IMR-90 (cell line): Measurements from ENCODE around the gene FRAS1. TPM values are rescaled to one million over a fixed set of nuclear protein-coding genes. Genes with fewer than 3 reads are reported as not detected.
"Not testable (repeated sequence)": the region's sequence is repeated elsewhere in the genome, so short reads cannot be mapped to it uniquely, and the experiment has no call there.

Experiments used
- ATAC-seq: fragments of 200-7000 bp; cut with Tn5 transposase; 2 replicates; pipeline ENCODE4 v1.9.1; 2020; ENCODE audit warnings: low read depth, mild to moderate bottlenecking, moderate library complexity
- BruUV-seq: library from RNA; stranded (reverse); fragments of 400-500 nt; replicated peaks from 2 replicates; lab custom pipeline; 2021; lab: Mats Ljungman, UMichigan
- CTCF ChIA-PET: fragments of 300-600 bp; formaldehyde crosslinking; extraction: SDS; loops from one replicate; lab custom pipeline; 2021; ENCODE audit warnings: antibody characterized with exemption; lab: Yijun Ruan, JAX
- POLR2A ChIA-PET: fragments of 300-600 bp; sonication (Branson Sonifier 250); formaldehyde crosslinking; loops from one replicate; lab custom pipeline; 2022; ENCODE audit warnings: antibody characterized with exemption; ENCODE audit not compliant: unreplicated experiment; lab: Charles Lee
- DNase-seq: peaks from one replicate; pipeline ENCODE4 v3.0.0; 2013
- H2AFZ ChIP-seq: replicated peaks from 2 replicates; pipeline ENCODE3; 2013; ENCODE audit warnings: low read length, mild to moderate bottlenecking; ENCODE audit not compliant: poor library complexity
- H2AK5ac ChIP-seq: 2 replicates; pipeline ENCODE4 v1.6.1; 2013; ENCODE audit warnings: low read depth, low read length, inconsistent platforms
- H2AK9ac ChIP-seq: replicated peaks from 2 replicates; pipeline ENCODE3; 2013; ENCODE audit warnings: mild to moderate bottlenecking, low read depth, low read length, moderate library complexity; ENCODE audit not compliant: poor library complexity
- H2BK120ac ChIP-seq: 2 replicates; pipeline ENCODE4 v1.6.1; 2013; ENCODE audit warnings: low read depth, low read length, inconsistent platforms
- H2BK15ac ChIP-seq: 3 replicates; pipeline ENCODE4 v1.6.1; 2013; ENCODE audit warnings: low read depth, low read length, inconsistent platforms
- H2BK20ac ChIP-seq: 2 replicates; pipeline ENCODE4 v1.6.1; 2013; ENCODE audit warnings: low read depth, mild to moderate bottlenecking, inconsistent platforms, low read length, moderate library complexity
- H2BK5ac ChIP-seq: 2 replicates; pipeline ENCODE4 v1.6.1; 2013; ENCODE audit warnings: mild to moderate bottlenecking, low read depth, low read length, inconsistent platforms; ENCODE audit not compliant: poor library complexity, severe bottlenecking
- H3K14ac ChIP-seq: replicated peaks from 2 replicates; pipeline ENCODE4 v1.6.1; 2013; ENCODE audit warnings: low read depth, low read length, inconsistent platforms
- H3K18ac ChIP-seq: 2 replicates; pipeline ENCODE4 v1.6.1; 2013; ENCODE audit warnings: low read depth, low read length, control low read depth
- H3K23ac ChIP-seq: 2 replicates; pipeline ENCODE4 v1.6.1; 2013; ENCODE audit warnings: low read depth, low read length, inconsistent platforms
- H3K27ac ChIP-seq: 2 replicates; pipeline ENCODE4 v1.5.1; 2013; ENCODE audit warnings: mild to moderate bottlenecking, control low read depth, low read length; ENCODE audit not compliant: insufficient read depth
- H3K27me3 ChIP-seq: 2 replicates; pipeline ENCODE4 v1.6.1; 2013; ENCODE audit warnings: low read length; ENCODE audit not compliant: control insufficient read depth, insufficient read depth
- H3K36me3 ChIP-seq: 2 replicates; pipeline ENCODE4 v1.6.1; 2013; ENCODE audit warnings: low read length, mixed read lengths; ENCODE audit not compliant: control insufficient read depth, insufficient read depth
- H3K4ac ChIP-seq: 2 replicates; pipeline ENCODE4 v1.6.1; 2013; ENCODE audit warnings: low read depth, low read length, inconsistent platforms
- H3K4me1 ChIP-seq: 2 replicates; pipeline ENCODE4 v1.6.1; 2013; ENCODE audit warnings: low read length, mixed read lengths; ENCODE audit not compliant: control insufficient read depth, insufficient read depth
- H3K4me2 ChIP-seq: 2 replicates; pipeline ENCODE4 v1.6.1; 2013; ENCODE audit warnings: low read depth, mild to moderate bottlenecking, control low read depth, low read length, moderate library complexity
- H3K4me3 ChIP-seq: 2 replicates; pipeline ENCODE4 v1.5.1; 2013; ENCODE audit warnings: low read depth, mild to moderate bottlenecking, control low read depth, low read length, moderate library complexity; ENCODE audit not compliant: insufficient read depth
- H3K56ac ChIP-seq: 2 replicates; pipeline ENCODE4 v1.6.1; 2013; ENCODE audit warnings: low read length, inconsistent platforms; ENCODE audit not compliant: insufficient read depth; ENCODE audit errors: extremely low read depth
- H3K79me1 ChIP-seq, 2 experiments: 2 replicates each; pipeline ENCODE4 v1.6.1; 2013; ENCODE audit warnings: low read length in 2 of 2, inconsistent platforms in 1 of 2, low read depth in 1 of 2
- H3K9ac ChIP-seq: 2 replicates; pipeline ENCODE4 v1.6.1; 2013; ENCODE audit warnings: low read depth, low read length, control low read depth
- H3K9me1 ChIP-seq: 2 replicates; pipeline ENCODE4 v1.6.1; 2013; ENCODE audit warnings: low read length, inconsistent platforms; ENCODE audit not compliant: insufficient read depth
- H3K9me3 ChIP-seq: 2 replicates; pipeline ENCODE4 v1.6.1; 2013; ENCODE audit warnings: low read length; ENCODE audit not compliant: control insufficient read depth, insufficient read depth
- H4K20me1 ChIP-seq: 2 replicates; pipeline ENCODE4 v1.6.1; 2013; ENCODE audit warnings: low read length, inconsistent platforms; ENCODE audit not compliant: insufficient read depth
- H4K5ac ChIP-seq: 2 replicates; pipeline ENCODE4 v1.6.1; 2013; ENCODE audit warnings: mild to moderate bottlenecking, low read depth, low read length, control low read depth
- H4K8ac ChIP-seq, 2 experiments: 2 replicates each; pipeline ENCODE4 v1.6.1; 2013; ENCODE audit warnings: low read depth in 2 of 2, low read length in 2 of 2, control low read depth in 1 of 2, inconsistent platforms in 1 of 2
- H4K91ac ChIP-seq: 2 replicates; pipeline ENCODE4 v1.6.1; 2013; ENCODE audit warnings: low read depth, low read length, inconsistent platforms; ENCODE audit not compliant: insufficient read depth
- whole genome bisulfite sequencing, 2 experiments: methylation state at CpG; one replicate each; pipeline versions ENCODE4 v1.1.5 to v1.1.7; 2013; ENCODE audit warnings: missing lambda C conversion rate in 2 of 2; ENCODE audit not compliant: insufficient read length in 1 of 2; ENCODE audit errors: extremely low coverage in 2 of 2; 5-methylcytosine and 5-hydroxymethylcytosine counted together
- dilution Hi-C: fragments of 300-500 bp; cut with HindIII; formaldehyde crosslinking; loops from one replicate; pipeline ENCODE4 v1.14.3; 2018; ENCODE audit warnings: low sequenced_read_pairs; ENCODE audit not compliant: unreplicated experiment
- in situ Hi-C: fragments of 300-500 bp; cut with MboI; formaldehyde crosslinking; loops from 3 replicates; pipeline ENCODE4 v1.14.3; 2019; ENCODE audit warnings: low sequenced_read_pairs, inconsistent platforms, mixed read lengths
- intact Hi-C: fragments of 100-400 bp; cut with micrococcal nuclease; formaldehyde crosslinking; loops from 2 replicates; pipeline ENCODE4 v1.10.0; 2022
- polyA plus RNA-seq, 3 experiments: library from polyadenylated mRNA; depleted of rRNA; stranded (reverse); fragments of >200 nt; gene quantifications; 2 replicates each; pipeline ENCODE4 v1.2.3, GENCODE V29; 2012; ENCODE audit warnings: low replicate concordance in 1 of 3
- total RNA-seq: library from RNA; depleted of rRNA; stranded (reverse); fragments of >200 nt; gene quantifications from 2 replicates; pipeline ENCODE4 v1.2.3, GENCODE V29; 2012

The FRAS1 gene
- total and polyA plus RNA-seq, 2 of the 4 experiments (the other 2 are of a cell fraction), result under 0.01 to 0.03 TPM

DNA sequence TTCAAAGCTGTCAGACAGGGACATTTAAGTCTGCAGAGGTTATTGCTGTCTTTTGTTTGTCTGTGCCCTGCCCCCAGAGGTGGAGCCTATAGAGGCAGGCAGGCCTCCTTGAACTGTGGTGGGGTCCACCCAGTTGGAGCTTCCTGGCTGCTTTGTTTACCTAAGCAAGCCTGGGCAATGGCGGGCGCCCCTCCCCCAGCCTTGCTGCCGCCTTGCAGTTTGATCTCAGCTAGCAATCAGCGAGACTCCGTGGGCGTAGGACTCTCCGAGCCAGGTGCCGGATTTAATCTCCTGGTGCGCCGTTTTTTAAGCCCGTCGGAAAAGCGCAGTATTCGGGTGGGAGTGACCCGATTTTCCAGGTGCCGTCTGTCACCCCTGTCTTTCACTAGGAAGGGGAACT, 250.1 kb downstream of the FRAS1 start:
- H3K79me1 ChIP-seq, H2BK5ac ChIP-seq, H3K27me3 ChIP-seq, H3K9me1 ChIP-seq, POLR2A ChIA-PET, H3K9me3 ChIP-seq, H3K9ac ChIP-seq, H2BK20ac ChIP-seq, H2BK15ac ChIP-seq, H3K23ac ChIP-seq, in situ Hi-C loops, intact Hi-C loops, H3K36me3 ChIP-seq, H3K4me2 ChIP-seq, H3K14ac ChIP-seq, ATAC-seq, H3K27ac ChIP-seq, DNase-seq, dilution Hi-C loops, H4K91ac ChIP-seq, H3K56ac ChIP-seq, H3K4me3 ChIP-seq, H3K18ac ChIP-seq, H2AFZ ChIP-seq, H2BK120ac ChIP-seq, H4K8ac ChIP-seq, H2AK5ac ChIP-seq, BruUV-seq, H4K5ac ChIP-seq, H4K20me1 ChIP-seq, H2AK9ac ChIP-seq, H3K4me1 ChIP-seq, H3K4ac ChIP-seq: not testable (repeated sequence)
- CTCF ChIA-PET, result interaction anchor here (0.9 kb wide), 1 partner anchor 29 kb away, joined by 3 read pairs; no protein-coding TSS in a partner anchor
- no CpG with 5 or more reads among the region's 16 CpGs for WGBS, 2 experiments
